ENCODE results near the gene EPN2. TPM values are rescaled to one million over a fixed set of nuclear protein-coding genes. Genes with fewer than 3 reads are reported as not detected.

Gene EPN2
- total RNA-seq, 1 experiment from 2014 or later = 9.0 TPM

DNA sequence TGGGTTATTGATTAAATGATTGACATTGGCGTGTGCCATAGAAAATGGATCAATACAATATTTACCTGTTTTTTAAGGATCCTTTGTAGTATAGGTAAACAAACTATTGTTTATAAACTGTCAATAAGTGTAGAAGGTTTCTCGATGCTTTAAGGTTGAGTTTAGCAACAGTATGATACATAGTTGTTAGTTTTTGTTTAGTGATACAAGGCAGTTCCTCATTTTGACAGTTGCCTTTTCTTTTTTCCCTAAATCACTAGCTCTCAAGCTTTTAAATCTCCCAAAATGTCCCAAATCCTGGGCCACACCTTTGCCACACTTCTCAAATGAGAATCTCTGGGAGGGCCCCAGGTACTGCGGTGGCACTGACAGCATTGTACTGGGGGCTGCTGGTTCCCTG is 57.3 kb downstream of the EPN2 start:
- no peak for DNase-seq (ENCODE audit: low read depth)

DNA sequence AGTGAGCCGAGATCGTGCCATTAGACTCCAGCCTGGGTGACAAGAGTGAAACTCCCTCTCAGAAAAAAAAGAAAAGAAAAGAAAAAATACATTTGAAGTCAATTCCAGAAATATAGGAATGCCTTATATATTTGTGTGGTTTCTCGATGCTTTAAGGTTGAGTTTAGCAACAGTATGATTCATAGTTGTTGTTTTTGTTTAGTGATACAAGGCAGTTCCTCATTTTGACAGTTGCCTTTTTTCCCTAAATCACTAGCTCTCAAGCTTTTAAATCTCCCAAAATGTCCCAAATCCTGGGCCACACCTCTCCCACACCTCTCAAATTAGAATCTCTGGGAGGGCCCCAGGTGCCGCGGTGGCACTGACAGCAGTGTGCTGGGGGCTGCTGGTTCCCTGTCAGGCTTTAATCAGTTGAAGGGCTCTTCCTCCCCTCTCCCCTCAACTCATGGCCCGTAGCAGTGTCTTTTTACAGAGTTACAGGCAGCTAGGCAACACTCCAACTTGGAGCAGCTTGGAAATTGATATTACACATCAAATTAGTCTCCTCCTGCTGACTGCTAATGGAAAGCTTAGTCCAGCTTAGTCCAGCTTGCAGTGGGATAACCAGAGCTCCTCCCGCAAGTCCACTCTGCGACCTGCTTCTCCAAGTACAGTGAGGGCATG is 58.4 kb downstream of the EPN2 start:
- no peak for DNase-seq (ENCODE audit: low read depth)

DNA sequence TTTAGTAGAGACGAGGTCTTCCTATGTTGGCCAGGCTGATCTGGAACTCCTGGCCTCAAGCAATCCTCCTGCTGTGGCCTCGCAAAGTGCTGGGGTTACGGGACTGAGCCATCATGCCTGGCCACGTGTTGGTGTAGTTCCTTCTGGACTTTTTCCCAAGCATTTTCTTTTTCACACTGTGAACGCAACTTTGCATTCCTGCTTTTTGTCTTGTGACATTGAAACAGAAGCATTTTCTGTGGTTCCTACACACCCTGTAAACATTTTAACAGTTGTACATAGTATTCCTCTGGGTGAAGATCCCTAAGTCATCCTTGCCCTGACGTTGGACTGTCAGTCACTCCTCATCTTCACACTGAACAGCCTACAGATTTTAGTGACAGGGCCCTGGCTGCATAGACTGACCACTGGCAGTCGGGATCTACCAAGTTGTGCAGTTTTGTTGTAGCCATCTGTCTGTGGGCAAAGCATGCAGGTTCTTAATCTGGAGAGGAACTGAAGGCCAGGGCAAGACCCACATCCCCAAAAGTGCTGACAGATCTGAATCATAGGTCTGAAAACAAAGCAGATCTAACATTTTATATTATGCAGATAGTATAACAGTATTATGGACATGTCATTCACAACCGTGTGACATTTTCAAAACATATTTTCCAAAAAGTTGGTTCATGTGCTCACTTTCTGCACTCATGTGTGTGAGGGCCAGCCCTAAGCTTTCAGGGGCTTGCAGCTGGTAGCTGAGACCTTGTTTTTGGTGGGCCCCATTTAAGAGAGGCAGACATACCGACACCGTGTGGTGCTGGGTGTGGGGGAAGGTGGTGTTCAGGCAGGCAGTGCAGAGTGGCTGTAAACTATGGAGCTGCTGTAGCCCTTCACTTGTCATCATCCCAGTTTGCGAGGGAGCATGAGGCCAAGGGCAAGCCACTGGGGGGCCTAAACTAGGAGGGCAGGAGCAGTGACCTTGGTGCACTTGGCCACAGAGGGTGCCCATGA is 59.9 kb downstream of the EPN2 start:
- DNase-seq (ENCODE audit: low read depth) = no peak

DNA sequence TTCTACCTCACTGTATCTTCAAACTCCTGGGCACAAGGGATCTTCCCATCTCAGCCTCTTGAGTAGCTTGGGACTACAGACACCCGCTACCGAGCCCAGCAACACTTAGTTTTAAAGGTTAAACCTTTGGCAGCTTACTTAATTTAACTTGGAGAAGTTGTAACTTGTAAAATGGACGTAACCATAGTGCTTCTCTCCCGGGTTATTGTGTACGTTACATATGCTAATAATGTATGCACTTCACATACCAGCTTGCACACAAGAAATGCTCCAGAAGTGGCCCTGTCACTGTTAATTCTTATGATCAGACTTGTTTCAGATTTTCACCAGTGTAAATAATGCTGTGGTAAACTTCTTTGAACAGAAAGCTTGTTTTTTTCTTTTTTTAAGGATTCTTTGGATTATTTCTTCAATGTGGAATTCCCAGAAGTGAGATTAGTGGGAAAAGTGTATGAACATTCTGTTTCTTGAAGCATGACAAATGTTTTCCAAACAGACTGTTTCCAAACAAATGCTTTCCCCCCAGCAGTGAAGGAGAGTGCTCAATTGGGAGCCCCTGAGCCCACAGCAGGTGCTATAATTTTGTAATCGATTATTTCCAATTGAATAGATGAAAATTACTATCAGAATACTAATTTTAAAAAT is 61.5 kb downstream of the EPN2 start:
- DNase-seq (ENCODE audit: low read depth) = no peak

DNA sequence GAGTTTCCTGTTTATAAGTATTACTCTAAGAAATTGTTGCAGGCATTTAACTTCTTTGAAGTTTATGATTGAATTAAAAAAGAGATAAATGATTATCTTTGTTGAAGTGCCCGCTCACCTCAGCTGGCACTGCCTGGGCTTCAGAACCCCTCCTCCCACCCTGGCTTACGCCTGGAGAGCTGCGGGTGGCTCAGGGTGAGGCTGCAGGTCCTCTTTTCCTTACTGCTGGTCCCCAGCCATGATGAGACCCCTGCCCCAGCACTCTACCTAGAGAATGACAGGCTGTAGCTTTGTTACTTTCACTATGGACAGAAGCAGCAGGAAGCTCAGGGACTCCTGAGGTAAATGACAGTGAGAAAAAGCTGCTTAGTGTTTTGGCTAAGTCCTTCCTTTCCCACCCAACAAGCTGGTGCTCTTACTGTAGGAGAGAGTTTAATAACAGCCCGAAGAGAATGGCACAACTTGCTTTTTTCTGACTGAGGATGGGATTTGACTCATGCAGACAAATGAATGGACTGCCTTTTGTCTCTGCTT is 62.1 kb downstream of the EPN2 start:
- no peak for DNase-seq (ENCODE audit: low read depth)

DNA sequence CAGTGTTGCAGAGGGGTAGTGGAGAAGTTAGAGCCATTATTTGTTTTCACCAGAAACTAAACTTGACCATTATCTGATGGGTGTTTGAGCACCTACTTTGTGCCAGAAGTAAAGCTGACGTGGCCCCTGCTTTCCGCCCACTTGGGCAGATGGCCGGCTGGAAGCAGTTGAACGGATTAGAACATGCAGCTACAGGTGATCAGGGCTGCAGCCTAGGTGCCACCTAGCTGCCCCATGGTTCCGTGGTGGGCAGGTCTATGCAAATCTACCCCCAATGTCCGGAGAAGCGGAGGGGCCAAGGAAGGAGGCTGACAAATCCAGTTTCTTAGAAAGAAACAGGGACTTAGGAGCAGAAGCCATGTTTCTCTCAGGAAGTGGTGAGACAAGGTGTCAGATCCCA is 62.7 kb downstream of the EPN2 start:
- no peak for DNase-seq (ENCODE audit: low read depth)

DNA sequence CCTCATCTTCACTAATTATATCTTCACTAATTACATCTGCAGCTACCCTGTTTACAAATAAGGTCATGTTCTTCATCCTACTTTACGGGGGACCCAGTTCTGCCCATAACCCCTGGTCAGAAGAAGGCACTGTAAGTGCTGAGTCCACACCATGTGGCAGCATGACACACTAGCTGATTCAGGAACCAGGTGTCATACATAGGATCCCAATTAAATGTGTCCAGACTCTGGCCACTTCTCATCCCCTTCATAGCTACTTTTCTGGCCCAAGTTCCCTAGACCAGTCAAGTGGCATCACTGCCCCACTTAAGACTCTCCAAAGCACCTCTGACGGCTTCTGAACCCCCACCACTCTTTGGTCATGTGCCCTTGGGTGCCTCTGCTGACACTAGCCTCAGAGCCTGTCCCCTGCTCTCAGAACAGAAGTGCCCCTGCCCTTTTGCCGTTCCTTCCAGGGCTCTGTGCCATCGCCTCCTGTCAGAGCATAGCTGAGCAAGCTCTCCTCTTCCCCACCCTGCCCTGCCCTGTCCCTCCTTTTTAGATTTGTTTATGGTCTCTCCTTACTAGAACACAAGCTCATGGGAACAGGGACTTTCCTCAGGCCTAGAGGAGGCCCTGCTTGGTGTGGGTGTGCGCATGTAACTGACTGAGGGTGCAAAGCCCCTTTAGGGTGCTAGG is 64.2 kb downstream of the EPN2 start:
- no peak for DNase-seq (ENCODE audit: low read depth)

DNA sequence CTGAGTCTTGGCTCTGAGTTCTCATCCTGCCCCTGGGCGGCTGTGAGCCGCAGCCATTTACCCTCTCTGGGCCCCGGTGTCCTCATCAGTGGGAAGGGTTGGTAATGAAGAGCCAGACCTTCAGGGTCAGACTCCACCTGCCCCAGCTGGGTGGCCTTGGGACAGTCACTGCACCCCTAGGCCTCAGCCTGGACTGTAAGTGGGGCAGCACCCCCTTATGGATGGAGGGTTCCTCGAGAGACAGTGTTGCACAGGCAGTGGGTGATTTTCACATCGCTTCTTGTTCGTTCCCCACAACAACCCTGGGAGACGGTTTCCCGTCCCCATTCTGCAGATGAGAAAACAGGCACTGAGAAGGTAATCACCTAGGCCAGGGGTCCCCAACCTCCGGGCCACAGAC is 64.8 kb downstream of the EPN2 start:
- no peak for DNase-seq (ENCODE audit: low read depth)

DNA sequence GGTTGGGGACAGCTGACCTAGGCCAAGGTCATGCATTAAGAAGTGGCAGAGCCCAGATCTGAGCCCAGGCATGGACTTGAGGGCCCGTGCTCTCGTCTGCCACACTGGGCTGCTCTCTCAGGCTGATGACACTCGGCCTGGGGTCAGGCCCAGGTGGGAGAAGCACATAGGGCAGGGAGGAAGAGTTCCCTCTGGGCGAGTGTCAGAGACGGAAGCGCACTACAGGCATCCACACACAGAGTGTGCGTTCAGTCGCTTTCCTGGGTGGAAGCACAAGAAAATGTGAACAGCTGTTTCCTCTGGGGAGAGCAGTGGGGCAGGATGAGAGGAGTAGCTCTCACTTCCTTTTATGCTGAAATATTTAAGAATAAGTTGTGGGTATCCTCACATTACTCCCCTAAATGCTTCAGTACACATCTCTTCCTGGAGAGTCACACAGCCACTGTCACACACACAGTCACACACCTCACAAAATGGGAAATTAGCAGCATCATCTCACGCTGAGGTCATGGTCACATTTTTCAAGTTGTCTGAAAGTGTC is 65.7 kb downstream of the EPN2 start:
- DNase-seq (ENCODE audit: low read depth) = no peak

DNA sequence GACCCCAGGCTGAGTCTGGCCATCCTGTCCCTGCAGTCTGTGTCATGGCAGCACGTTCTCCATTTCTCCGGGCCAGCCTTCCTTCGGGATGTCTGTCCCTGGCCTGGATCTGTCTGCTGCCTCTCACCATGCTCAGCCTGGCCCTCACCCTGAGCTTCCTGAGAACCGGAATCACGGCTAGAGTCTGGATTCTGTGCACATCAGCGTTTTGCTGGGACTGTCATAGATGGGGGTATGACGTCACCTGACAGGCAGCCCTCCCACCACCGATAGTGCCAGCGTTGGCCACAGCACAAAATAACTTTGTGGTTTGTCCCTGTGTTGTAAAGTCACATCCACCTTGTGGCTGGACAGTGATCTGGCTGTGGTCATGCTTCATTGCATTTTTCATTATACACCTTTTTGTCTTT is 66.2 kb downstream of the EPN2 start:
- no peak for DNase-seq (ENCODE audit: low read depth)

DNA sequence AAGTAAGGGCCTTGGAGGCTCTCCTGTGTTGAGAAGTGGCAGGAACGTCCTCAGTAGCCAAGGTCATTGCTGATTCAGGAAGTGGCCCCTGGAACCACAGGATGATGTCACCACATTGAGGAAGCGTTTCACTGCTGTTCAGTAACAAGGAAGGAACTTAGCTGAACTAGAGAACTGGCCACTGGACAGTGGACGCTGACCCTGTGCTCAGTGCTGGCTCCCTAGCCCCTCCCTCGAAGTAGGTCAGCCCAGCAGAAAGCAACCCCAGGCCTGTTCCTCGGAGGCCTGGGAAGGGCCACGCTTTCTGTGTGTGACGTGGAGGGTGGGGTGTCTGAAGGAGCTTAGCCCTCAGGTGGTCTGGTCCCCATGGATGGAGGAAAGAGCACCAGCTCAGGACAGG is 67.0 kb downstream of the EPN2 start:
- DNase-seq (ENCODE audit: low read depth) = peak; percentile 69

DNA sequence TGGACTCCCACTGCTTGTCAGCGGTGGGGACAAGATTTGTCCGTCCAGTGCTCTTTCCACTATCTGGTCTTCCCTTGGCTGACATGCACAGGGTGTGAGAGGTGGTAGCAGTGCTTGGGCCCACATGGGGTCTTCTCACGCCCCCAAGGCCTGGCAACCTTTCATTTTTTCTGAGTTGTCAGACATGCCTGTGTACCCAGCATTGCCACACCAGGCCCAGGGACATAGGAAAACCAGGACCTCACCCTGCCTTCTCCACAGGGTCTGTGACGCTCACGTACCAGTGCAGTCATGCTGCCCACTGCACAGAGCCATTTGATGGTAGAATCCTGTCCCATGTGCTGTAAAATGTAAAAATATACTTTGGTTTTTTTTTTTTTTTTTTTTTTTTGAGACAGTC is 67.6 kb downstream of the EPN2 start:
- DNase-seq (ENCODE audit: low read depth) = no peak

DNA sequence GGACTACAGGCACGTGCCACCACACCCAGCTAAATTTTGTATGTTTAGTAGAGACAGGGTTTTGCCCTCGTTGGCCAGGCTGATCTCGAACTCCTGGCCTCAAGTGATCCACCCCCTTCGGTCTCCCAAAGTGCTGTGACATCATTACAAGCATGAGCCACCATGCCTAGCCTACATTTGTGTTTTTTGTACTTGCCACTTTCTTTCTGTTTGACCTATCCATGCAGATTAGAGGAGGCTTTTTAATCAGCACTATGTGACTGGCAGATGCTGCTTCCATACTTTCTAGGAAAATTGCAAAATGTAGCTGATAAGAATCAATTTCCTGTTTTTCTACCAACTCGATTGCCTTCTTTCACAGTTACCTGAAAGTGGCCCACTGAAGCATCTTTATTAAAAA is 68.1 kb downstream of the EPN2 start:
- DNase-seq (ENCODE audit: low read depth) = no peak

DNA sequence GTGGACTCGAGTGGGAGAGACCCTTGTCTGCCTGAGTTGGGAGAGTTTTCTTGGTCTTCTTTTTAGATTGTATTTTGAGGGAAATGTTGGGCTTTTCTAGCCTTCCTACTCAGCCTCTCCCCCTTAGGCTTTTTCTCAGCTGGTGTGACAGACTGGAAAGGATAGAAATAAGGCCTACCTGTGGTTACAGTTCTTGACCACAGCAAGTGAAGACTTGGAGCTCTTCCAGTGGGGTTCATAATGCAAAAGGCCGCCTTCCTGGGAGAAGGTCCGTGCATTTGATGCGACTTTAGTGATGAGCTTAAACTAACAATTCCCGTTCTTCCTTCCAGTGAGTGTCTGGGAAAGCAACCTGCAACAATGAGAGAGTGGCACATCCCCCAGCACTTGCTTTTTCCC is 68.6 kb downstream of the EPN2 start:
- DNase-seq (ENCODE audit: low read depth) = peak; percentile 16

DNA sequence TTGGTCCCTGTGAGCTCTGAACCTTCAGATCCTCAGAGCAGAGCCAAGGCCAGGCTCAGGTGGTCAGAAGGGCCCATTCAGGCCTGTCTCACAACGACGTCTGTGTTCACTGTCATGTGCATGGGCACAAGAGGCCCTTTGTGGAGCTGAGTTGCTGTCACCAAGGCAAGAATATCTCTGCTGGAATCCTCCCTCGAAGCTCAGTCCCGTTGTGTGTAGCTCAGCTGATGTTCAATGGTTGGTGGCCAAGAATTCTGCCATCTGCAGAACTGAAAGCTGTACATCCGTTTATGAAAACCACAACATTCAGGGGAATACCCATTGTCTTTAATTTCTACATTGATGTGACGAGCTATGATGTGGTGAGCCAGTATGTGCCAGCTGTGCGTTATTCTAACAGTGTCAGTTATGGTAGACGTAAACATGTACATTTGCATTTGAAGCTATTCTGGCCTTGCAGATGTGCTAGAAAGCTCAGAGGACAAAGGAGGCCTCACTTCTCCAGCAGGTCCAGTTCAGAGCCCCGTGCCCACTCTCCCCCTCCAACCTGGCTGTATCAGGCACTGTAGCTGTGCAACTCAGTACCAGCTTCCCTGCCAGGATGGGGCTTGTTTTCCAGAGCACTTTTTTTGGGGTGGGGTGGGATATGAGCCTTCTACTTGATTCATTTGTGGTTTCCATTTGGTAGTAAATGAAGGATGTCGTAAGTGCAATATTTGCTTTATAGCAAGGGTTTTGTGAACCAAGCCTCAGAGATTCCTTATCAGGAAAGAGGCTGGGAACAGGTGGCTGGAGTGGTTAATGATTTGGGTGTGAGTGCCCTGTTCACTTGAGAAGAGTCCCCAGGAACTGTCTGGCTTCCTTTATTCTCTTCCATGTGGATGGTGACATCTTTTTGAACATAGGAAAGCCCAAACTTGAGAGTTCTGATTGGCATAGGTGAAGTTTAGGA is 69.3 kb downstream of the EPN2 start:
- DNase-seq (ENCODE audit: low read depth) = peak; percentile 77

DNA sequence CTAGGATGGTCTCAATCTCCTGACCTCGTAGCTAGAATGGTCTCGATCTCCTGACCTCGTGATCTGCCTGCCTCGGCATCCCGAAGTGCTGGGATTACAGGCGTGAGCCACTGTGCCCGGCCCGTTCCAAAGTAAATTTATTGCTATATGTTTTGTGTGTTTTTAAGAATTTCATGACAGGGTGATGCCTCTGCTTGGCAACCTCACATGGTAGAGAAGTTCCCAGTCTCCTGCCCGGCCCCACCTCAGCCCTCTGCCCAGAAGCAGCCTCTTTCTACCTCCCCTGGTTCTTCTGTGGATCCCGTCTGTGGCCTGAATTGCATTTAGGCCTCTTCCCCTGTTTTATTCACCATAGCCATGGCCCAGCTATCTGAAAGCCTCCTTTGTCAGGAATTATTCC is 70.4 kb downstream of the EPN2 start:
- no peak for DNase-seq (ENCODE audit: low read depth)

DNA sequence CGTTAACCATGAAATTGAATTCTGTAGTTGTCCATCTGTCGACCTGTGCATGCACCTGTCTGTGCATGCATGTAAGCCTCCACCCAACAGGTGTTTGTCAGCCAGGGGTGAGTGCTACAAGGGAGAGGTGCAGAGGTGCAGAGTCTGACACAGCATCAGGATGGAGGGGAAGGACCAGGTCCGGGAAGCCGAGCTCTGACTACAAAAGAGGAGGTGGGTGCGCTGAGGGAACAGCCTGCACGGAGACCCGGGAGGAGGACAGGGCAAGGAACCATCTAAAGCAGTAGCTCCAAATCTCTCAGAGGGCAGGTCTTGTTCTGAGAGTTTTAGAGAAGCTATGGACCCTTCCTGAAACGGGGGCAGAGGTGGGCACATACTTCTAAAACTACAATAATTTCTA is 71.2 kb downstream of the EPN2 start:
- no peak for DNase-seq (ENCODE audit: low read depth)

DNA sequence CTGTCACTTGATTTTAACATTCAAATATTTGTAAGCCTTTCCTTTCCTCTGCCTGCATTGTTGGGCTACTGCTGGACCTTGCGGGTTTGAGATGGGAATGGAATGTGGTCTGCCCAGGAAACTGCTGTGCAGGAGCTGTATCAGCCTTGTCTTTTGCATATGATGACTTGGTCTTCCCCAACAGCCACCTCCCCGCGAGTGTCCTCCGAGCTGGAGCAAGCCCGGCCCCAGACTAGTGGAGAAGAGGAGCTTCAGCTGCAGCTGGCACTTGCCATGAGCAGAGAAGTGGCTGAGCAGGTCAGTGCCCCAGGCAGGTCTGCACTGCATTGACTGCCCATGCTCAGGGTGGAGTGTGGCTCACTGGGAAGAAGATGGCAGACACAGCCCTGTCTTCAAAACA is 72.5 kb downstream of the EPN2 start:
- DNase-seq (ENCODE audit: low read depth) = no peak

DNA sequence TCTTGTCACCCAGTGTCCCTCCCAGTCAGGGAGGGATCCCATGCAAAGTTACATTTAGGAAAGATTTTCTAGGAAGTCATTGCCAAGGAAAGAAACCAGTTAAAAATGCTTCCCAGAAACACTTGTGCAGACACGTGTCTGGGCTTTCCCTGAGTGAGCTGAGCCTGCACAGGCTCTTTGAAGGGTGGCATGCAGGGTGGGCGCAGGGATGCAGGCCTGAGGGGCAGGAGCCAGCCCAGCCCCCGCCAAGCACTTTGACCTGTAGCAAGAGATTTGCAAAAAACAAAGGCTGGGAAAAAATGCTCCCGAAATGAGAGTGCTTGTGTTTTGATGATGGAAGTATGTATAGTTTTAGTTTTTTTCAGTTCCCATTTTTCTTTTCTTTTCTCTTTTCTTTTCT is 73.0 kb downstream of the EPN2 start:
- DNase-seq (ENCODE audit: low read depth) = no peak

DNA sequence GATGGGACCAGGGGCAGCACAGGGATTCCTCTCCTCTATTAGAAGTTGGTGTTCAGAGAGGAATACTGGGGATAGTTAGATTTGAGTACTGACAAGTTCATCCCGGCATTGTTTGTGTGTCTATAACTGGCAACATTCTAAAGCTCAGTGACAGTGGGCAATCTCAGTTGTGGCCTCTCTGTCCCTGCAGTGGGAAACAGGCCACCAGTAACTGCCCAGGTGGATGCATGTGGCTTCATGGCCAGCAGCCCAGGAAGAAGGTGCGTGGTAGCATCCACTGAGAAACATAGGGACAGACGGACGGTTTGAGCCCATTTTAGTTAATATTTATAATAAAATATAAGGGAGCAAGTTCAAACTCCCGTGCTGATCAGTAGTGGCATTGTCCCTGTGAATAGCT is 73.8 kb downstream of the EPN2 start:
- no peak for DNase-seq (ENCODE audit: low read depth)

Data from RPMI7951 (cell line).